K562 (cell line): ENCODE measurements around the gene NAIF1. TPM values are rescaled to one million over a fixed set of nuclear protein-coding genes. Genes with fewer than 3 reads are reported as not detected.

ENCODE experiments used
- EGR1 ChIP-seq: fragments of 450-650 bp; conservative IDR thresholded peaks from 2 replicates; pipeline ENCODE4 v1.6.1; 2017; ENCODE audit warnings: mild to moderate bottlenecking
- IRF2 ChIP-seq: sonication (generic); formaldehyde crosslinking; IDR thresholded peaks from 2 replicates; pipeline ENCODE4 v1.8.1; 2022; ENCODE audit warnings: mild to moderate bottlenecking, missing genetic modification reagents
- LARP7 ChIP-seq: fragments of 450-650 bp; IDR thresholded peaks from 2 replicates; pipeline ENCODE4 v1.6.1; 2016
- MIER1 ChIP-seq: fragments of 450-650 bp; IDR thresholded peaks from 2 replicates; pipeline ENCODE4 v1.6.1; 2016; ENCODE audit warnings: antibody characterized with exemption, mild to moderate bottlenecking, low read depth
- MYNN ChIP-seq, 2 experiments: sonication (generic); formaldehyde crosslinking in 1 of 2; IDR thresholded peaks; 2 replicates each; pipeline versions ENCODE4 v1.5.0 to v1.6.1; 2016 to 2020; ENCODE audit warnings: antibody characterized with exemption in 1 of 2, missing genetic modification reagents in 1 of 2
- NFATC3 ChIP-seq: fragments of 450-650 bp; IDR thresholded peaks from 2 replicates; pipeline ENCODE4 v1.6.1; 2017; ENCODE audit warnings: mild to moderate bottlenecking
- RREB1 ChIP-seq: fragments of 250-450 bp; sonication (Bioruptor Pico); IDR thresholded peaks from 2 replicates; pipeline ENCODE4 v1.4.0; 2020
- ZNF146 ChIP-seq: IDR thresholded peaks from one replicate; pipeline ENCODE4 v1.6.1; 2018; ENCODE audit warnings: missing compliant biosample characterization; ENCODE audit not compliant: unreplicated experiment
- ZNF695 ChIP-seq: fragments of 450-650 bp; formaldehyde crosslinking; IDR thresholded peaks from 2 replicates; pipeline ENCODE4 v1.4.0; 2020; ENCODE audit warnings: mild to moderate bottlenecking, moderate library complexity
- polyA plus RNA-seq, 8 experiments: library from polyadenylated mRNA; depleted of rRNA in 4 of 8; stranded (reverse) in 5 of 8; unstranded in 3 of 8; fragments of >200 nt; fragmentation: Nextera tagmentation in 2 of 8; fragmentation: Illumina TruSeq in 1 of 8; extraction: Ambion mirVana in 2 of 8; extraction: Trizol in 1 of 8; gene quantifications; 2 replicates each; pipeline versions ENCODE4 v1.2.1 to v1.2.3, GENCODE V29; 2011 to 2014; ENCODE audit warnings: inconsistent platforms in 1 of 8, missing spikeins in 1 of 8
- total RNA-seq, 7 experiments: library from RNA; depleted of rRNA in 6 of 7; stranded (reverse); fragments of >200 nt in 6 of 7; fragmentation: Illumina TruSeq in 2 of 7; extraction: Trizol in 2 of 7; gene quantifications; 2 replicates each; pipeline versions ENCODE4 v1.2.1 to v1.2.3, GENCODE V29; 2011 to 2021; ENCODE audit warnings: low replicate concordance in 1 of 7

The NAIF1 gene
- total and polyA plus RNA-seq, 9 of the 15 experiments (the other 6 are each of a cell fraction or from before 2014, with no cell fraction given), result 4.8 to 26.6 (median 17.2) TPM

GRCh38 chr9:128097543-128098296, 30.6 kb upstream of the NAIF1 start (continued):
- TF ChIP-seq NFATC3 (no peak), MYNN (IDR thresholded peaks at IDR 0.05) (no peak), MYNN (CRISPR knock-in tag; IDR thresholded peaks at IDR 0.05) (no peak), RREB1 (CRISPR knock-in tag) (no peak), EGR1 (0 out of 2 replicates have a peak, but pooled peaks have one; percentile 30), IRF2 (CRISPR knock-in tag) (0 out of 2 replicates have a peak, but pooled peaks have one; percentile 26), ZNF695 (no peak), LARP7 (no peak), ZNF146 (no peak), MIER1 (no peak)
